HEK293 (cell line): ENCODE results near the gene PLCE1.

Experiments
- CTCF ChIA-PET: fragments of 350-600 bp; formaldehyde crosslinking; extraction: SDS; loops from one replicate; lab custom pipeline; 2021; ENCODE audit warnings: antibody characterized with exemption; lab: Yijun Ruan, JAX
- POLR2A ChIA-PET: fragments of 300-600 bp; formaldehyde crosslinking; extraction: SDS; loops from one replicate; lab custom pipeline; 2020; ENCODE audit warnings: antibody characterized with exemption, inconsistent platforms; lab: Yijun Ruan, JAX
- H3K27ac ChIP-seq: fragments of 200-500 bp; sonication (Bioruptor generic); 2 replicates; pipeline ENCODE4 v1.5.1; 2014; ENCODE audit warnings: low read depth, low read length, control low read depth, inconsistent platforms; ENCODE audit errors: extremely low read depth
- H3K36me3 ChIP-seq, 2 experiments: fragments of 200-500 bp in 1 of 2; sonication (Bioruptor generic) in 1 of 2; 1 replicate in 1 of 2; 2 replicates in 1 of 2; pipeline ENCODE4 v1.5.1; 2014 to 2017; ENCODE audit warnings: inconsistent platforms in 2 of 2, low read length in 2 of 2; ENCODE audit not compliant: control insufficient read depth in 2 of 2, insufficient read depth in 1 of 2
- H3K4me1 ChIP-seq: fragments of 200-500 bp; sonication (Bioruptor generic); 2 replicates; pipeline ENCODE4 v1.5.1; 2014; ENCODE audit warnings: mild to moderate bottlenecking, low read length, inconsistent platforms; ENCODE audit not compliant: control insufficient read depth, insufficient read depth
- H3K4me3 ChIP-seq: 2 replicates; pipeline ENCODE4 v1.5.1; 2011; ENCODE audit warnings: low read depth, mild to moderate bottlenecking, control low read depth, low read length, moderate library complexity
- H3K9me3 ChIP-seq: fragments of 200-500 bp; sonication (Bioruptor generic); 2 replicates; pipeline ENCODE4 v1.5.1; 2014; ENCODE audit warnings: low read depth, low read length, inconsistent platforms; ENCODE audit not compliant: control insufficient read depth, insufficient read depth
- OSR2 ChIP-seq: fragments of 450-650 bp; formaldehyde crosslinking; IDR thresholded peaks from 2 replicates; pipeline ENCODE4 v1.5.1; 2016; ENCODE audit warnings: missing biosample characterization, missing genetic modification characterization
- PRDM1 ChIP-seq: fragments of 450-650 bp; formaldehyde crosslinking; IDR thresholded peaks from 2 replicates; pipeline ENCODE4; 2016; ENCODE audit warnings: missing biosample characterization, missing genetic modification characterization
- PRDM4 ChIP-seq: fragments of 450-650 bp; formaldehyde crosslinking; IDR thresholded peaks from 2 replicates; pipeline ENCODE4 v1.5.1; 2017; ENCODE audit warnings: missing biosample characterization, missing genetic modification characterization
- SP7 ChIP-seq: fragments of 450-650 bp; formaldehyde crosslinking; IDR thresholded peaks from 2 replicates; pipeline ENCODE4 v1.5.1; 2016; ENCODE audit warnings: missing biosample characterization, missing genetic modification characterization
- WT1 ChIP-seq: fragments of 450-650 bp; formaldehyde crosslinking; IDR thresholded peaks from 2 replicates; pipeline ENCODE4 v1.5.1; 2016; ENCODE audit warnings: missing biosample characterization, missing genetic modification characterization
- ZBTB21 ChIP-seq: fragments of 450-650 bp; formaldehyde crosslinking; IDR thresholded peaks from 2 replicates; pipeline ENCODE4 v1.5.1; 2017; ENCODE audit warnings: missing biosample characterization, missing genetic modification characterization
- ZEB2 ChIP-seq: fragments of 450-650 bp; formaldehyde crosslinking; IDR thresholded peaks from 2 replicates; pipeline ENCODE4 v1.5.1; 2016; ENCODE audit warnings: missing biosample characterization, missing genetic modification characterization
- ZNF2 ChIP-seq: fragments of 450-650 bp; formaldehyde crosslinking; IDR thresholded peaks from 2 replicates; pipeline ENCODE4 v1.5.1; 2016; ENCODE audit warnings: missing biosample characterization, missing genetic modification characterization
- ZNF239 ChIP-seq: fragments of 450-650 bp; formaldehyde crosslinking; IDR thresholded peaks from 2 replicates; pipeline ENCODE4 v1.5.1; 2016; ENCODE audit warnings: missing biosample characterization, missing genetic modification characterization
- ZNF248 ChIP-seq: fragments of 450-650 bp; formaldehyde crosslinking; IDR thresholded peaks from 2 replicates; pipeline ENCODE4 v1.5.1; 2017; ENCODE audit warnings: missing biosample characterization, missing genetic modification characterization
- ZNF48 ChIP-seq: fragments of 450-650 bp; formaldehyde crosslinking; IDR thresholded peaks from 2 replicates; pipeline ENCODE4 v1.5.1; 2016; ENCODE audit warnings: missing biosample characterization, missing genetic modification characterization
- ZNF501 ChIP-seq: fragments of 450-650 bp; formaldehyde crosslinking; IDR thresholded peaks from 2 replicates; pipeline ENCODE4 v1.5.1; 2016; ENCODE audit warnings: missing biosample characterization, missing genetic modification characterization
- ZNF571 ChIP-seq: fragments of 450-650 bp; formaldehyde crosslinking; IDR thresholded peaks from 2 replicates; pipeline ENCODE4 v1.5.0; 2017; ENCODE audit warnings: missing biosample characterization, missing genetic modification characterization
- ZNF629 ChIP-seq: fragments of 450-650 bp; formaldehyde crosslinking; IDR thresholded peaks from 2 replicates; pipeline ENCODE4 v1.5.1; 2017; ENCODE audit warnings: missing biosample characterization, missing genetic modification characterization
- ZNF664 ChIP-seq: fragments of 450-650 bp; formaldehyde crosslinking; IDR thresholded peaks from 2 replicates; pipeline ENCODE4 v1.5.1; 2016; ENCODE audit warnings: missing biosample characterization, missing genetic modification characterization
- ZXDB ChIP-seq: fragments of 450-650 bp; formaldehyde crosslinking; IDR thresholded peaks from 2 replicates; pipeline ENCODE4 v1.5.1; 2016; ENCODE audit warnings: missing biosample characterization, missing genetic modification characterization
- TF ChIP-seq, protein P1 (sequence below): fragments of 450-650 bp; formaldehyde crosslinking; IDR thresholded peaks from 2 replicates; pipeline ENCODE4 v1.5.1; 2016; ENCODE audit warnings: missing biosample characterization, missing genetic modification characterization, borderline replicate concordance
- TF ChIP-seq, protein P2 (sequence below): fragments of 450-650 bp; formaldehyde crosslinking; IDR thresholded peaks from 2 replicates; pipeline ENCODE4 v1.5.1; 2017; ENCODE audit warnings: missing biosample characterization, missing genetic modification characterization

The PLCE1 gene

DNA sequence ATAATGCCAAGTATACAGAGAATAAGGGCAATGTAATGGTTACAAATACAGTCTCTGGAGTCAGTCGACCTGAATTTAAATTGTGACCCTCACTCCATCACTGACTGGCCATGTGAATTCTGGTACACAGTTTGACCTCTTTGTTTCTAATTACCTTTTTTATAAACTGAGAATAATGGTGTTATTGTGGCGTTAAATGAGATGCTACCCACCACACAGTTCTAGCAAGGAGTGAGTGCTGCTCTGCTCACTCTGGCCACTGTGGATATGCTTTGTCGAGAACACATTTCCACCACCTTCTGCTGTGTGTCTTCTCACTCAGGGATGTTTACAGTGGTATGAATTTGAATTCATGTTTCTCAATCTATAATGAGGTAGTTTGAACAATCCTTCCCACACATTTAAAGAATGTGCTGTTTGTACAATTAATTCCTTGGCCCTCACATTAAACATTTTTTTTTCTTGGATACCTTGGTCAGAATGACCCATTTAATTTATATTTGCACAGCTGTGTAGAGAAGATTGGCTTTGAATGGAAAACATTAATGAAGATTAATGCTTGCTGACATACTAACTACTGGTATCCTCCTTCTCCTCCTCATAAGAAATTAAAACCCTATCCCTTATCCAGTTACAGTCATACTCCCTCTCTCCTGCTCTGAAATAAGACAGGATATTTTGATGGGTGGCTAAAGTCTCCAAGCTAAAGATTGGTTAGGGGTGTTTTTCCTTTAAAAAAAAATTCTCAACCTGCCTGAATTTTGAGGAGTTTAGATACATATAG, 42.4 kb downstream of the PLCE1 start:
- peaks cover 2% of the 10 kb centered on the region; the same call in 1 of the 2 replicates for H3K4me1 ChIP-seq
- H3K27ac ChIP-seq: no peak overlapping the region
- H3K9me3 ChIP-seq: no peaks in the 10 kb centered on the region
- TF ChIP-seq, protein P1, sequence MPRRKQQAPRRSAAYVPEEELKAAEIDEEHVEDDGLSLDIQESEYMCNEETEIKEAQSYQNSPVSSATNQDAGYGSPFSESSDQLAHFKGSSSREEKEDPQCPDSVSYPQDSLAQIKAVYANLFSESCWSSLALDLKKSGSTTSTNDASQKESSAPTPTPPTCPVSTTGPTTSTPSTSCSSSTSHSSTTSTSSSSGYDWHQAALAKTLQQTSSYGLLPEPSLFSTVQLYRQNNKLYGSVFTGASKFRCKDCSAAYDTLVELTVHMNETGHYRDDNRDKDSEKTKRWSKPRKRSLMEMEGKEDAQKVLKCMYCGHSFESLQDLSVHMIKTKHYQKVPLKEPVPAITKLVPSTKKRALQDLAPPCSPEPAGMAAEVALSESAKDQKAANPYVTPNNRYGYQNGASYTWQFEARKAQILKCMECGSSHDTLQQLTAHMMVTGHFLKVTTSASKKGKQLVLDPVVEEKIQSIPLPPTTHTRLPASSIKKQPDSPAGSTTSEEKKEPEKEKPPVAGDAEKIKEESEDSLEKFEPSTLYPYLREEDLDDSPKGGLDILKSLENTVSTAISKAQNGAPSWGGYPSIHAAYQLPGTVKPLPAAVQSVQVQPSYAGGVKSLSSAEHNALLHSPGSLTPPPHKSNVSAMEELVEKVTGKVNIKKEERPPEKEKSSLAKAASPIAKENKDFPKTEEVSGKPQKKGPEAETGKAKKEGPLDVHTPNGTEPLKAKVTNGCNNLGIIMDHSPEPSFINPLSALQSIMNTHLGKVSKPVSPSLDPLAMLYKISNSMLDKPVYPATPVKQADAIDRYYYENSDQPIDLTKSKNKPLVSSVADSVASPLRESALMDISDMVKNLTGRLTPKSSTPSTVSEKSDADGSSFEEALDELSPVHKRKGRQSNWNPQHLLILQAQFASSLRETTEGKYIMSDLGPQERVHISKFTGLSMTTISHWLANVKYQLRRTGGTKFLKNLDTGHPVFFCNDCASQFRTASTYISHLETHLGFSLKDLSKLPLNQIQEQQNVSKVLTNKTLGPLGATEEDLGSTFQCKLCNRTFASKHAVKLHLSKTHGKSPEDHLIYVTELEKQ: peak; percentile 49; the same call in 1 of the 2 replicates
- peak; percentile 94 for TF ChIP-seq ZNF664
- TF ChIP-seq ZBTB21: no peak
- TF ChIP-seq ZNF248 (tag by site-specific recombination): no peak
- no peak for TF ChIP-seq ZNF48
- TF ChIP-seq ZNF571 (tag by site-specific recombination): no peak
- 0 out of 2 replicates have a peak, but pooled peaks have one; percentile 34 for TF ChIP-seq ZNF629 (tag by site-specific recombination)
- TF ChIP-seq ZNF501 (tag by site-specific recombination): 0 out of 2 replicates have a peak, but pooled peaks have one; percentile 17
- peak; percentile 99 for TF ChIP-seq WT1 (tag by site-specific recombination)
- TF ChIP-seq, protein P2, sequence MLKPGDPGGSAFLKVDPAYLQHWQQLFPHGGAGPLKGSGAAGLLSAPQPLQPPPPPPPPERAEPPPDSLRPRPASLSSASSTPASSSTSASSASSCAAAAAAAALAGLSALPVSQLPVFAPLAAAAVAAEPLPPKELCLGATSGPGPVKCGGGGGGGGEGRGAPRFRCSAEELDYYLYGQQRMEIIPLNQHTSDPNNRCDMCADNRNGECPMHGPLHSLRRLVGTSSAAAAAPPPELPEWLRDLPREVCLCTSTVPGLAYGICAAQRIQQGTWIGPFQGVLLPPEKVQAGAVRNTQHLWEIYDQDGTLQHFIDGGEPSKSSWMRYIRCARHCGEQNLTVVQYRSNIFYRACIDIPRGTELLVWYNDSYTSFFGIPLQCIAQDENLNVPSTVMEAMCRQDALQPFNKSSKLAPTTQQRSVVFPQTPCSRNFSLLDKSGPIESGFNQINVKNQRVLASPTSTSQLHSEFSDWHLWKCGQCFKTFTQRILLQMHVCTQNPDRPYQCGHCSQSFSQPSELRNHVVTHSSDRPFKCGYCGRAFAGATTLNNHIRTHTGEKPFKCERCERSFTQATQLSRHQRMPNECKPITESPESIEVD (tag by site-specific recombination): peak; percentile 72
- peak; percentile 94 for TF ChIP-seq SP7 (tag by site-specific recombination)
- 0 out of 2 replicates have a peak, but pooled peaks have one; percentile 21 for TF ChIP-seq ZXDB (tag by site-specific recombination)
- no peak for TF ChIP-seq ZNF2
- TF ChIP-seq ZEB2 (tag by site-specific recombination): peak; percentile 37; the same call in 1 of the 2 replicates
- peak; percentile 52; the same call in 1 of the 2 replicates for TF ChIP-seq OSR2 (tag by site-specific recombination)
- no peak for TF ChIP-seq ZNF239
- TF ChIP-seq PRDM4: peak; percentile 39; the same call in 1 of the 2 replicates
- POLR2A ChIA-PET: interaction anchor here (0.6 kb wide), 1 partner anchor 29 kb away, joined by 3 read pairs; no protein-coding TSS in a partner anchor
- H3K36me3 ChIP-seq: no peaks in the 10 kb centered on the region
- CTCF ChIA-PET: interaction anchor here (1.2 kb wide), 1 partner anchor 21 kb away, joined by 3 read pairs; no protein-coding TSS in a partner anchor
- no peak overlapping the region for H3K4me3 ChIP-seq

DNA sequence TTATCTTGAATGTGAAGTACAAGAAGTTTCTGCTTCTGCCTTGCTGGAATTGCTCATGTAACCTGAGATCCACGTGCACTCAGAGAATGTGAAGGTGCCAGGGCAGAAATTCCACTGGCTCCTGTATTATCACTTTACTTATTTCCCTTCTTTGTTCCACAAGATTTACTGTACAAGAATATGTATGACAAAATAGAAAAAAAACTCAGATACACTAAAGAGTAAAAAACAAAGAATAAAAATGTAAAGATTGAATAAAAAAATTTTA, 43.0 kb downstream of the PLCE1 start:
- Histone ChIP-seq H3K27ac (no peak overlapping the region), H3K4me1 (peaks cover 2% of the 10 kb centered on the region; the same call in 1 of the 2 replicates), H3K9me3 (no peaks in the 10 kb centered on the region), H3K4me3 (no peak overlapping the region), H3K36me3 (no peaks in the 10 kb centered on the region)
- ChIA-PET POLR2A (interaction anchor here (0.6 kb wide), 1 partner anchor 30 kb away, joined by 3 read pairs; no protein-coding TSS in a partner anchor), CTCF (interaction anchor here (1.2 kb wide), 1 partner anchor 22 kb away, joined by 3 read pairs; no protein-coding TSS in a partner anchor)
- TF ChIP-seq ZNF2: no peak
- peak; percentile 44; the same call in 1 of the 2 replicates for TF ChIP-seq PRDM1
